ENCODE measurements around the gene CABP7.

GRCh38 chr22:29772170-29772641 is 52.4 kb downstream of the CABP7 start:
- no peak for TF ChIP-seq POLR2A (IDR thresholded peaks at IDR 0.05)
- TF ChIP-seq, protein P1, sequence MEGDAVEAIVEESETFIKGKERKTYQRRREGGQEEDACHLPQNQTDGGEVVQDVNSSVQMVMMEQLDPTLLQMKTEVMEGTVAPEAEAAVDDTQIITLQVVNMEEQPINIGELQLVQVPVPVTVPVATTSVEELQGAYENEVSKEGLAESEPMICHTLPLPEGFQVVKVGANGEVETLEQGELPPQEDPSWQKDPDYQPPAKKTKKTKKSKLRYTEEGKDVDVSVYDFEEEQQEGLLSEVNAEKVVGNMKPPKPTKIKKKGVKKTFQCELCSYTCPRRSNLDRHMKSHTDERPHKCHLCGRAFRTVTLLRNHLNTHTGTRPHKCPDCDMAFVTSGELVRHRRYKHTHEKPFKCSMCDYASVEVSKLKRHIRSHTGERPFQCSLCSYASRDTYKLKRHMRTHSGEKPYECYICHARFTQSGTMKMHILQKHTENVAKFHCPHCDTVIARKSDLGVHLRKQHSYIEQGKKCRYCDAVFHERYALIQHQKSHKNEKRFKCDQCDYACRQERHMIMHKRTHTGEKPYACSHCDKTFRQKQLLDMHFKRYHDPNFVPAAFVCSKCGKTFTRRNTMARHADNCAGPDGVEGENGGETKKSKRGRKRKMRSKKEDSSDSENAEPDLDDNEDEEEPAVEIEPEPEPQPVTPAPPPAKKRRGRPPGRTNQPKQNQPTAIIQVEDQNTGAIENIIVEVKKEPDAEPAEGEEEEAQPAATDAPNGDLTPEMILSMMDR (IDR thresholded peaks at IDR 0.05 in 8 of 11, conservative IDR thresholded peaks at IDR 0.05 in 3 of 11), result peak in 1 of 11 experiments; percentile 16
- no peak for TF ChIP-seq POLR2AphosphoS5 (IDR thresholded peaks at IDR 0.05)
